LNCAP (cell line): ENCODE results near the gene WDR12.

ENCODE experiments used
- TF ChIP-seq, protein P1 (sequence below): fragments of 450-650 bp; IDR thresholded peaks from 2 replicates; pipeline ENCODE4 v1.5.1; 2017; ENCODE audit warnings: mild to moderate bottlenecking

Gene WDR12

DNA sequence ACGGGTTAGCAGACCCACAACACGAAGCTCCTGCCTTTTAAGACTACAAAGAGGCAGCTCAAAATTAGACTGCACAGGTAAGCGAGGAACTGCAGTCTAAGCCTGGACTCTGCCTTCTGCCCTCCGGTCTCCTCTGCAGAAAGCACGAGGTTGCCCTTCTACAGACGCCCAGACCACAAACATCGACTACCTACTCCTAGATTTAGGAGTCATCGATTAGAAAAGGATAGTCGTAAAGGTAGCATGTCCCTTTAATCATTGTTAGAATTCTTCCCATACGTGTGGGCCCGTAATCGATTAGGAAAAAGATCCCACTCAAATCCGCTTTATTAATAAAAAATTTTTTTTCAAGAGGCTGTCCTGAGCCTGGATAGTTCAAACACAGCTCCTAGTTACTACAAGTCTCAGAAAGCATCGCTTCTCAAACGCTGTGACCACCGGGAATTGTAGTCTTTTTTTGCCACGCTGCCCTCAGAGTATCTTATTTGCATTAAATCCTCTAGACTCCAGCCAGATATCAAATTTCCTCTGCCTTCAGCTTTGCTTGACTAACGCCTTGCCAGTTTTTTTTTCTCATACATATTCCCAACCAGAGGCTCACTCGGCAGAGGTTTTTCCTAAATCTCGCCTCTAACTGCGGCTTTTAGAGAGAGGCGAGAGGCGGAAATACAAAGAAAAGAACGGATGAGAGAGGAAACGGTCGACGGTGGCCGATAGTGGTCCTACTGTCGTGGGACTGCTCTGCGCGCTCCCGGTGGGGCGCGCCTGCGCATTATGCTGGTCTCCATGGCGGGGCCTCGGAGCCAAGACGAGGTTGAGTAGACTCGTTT is at the start of gene WDR12, which contains the start of gene CARF:
Gene WDR12, minus strand, starts transcription at position 162 of the 830 bp plus-strand sequence. CDS start 197 bp downstream, outside the sequence.
Gene CARF, plus strand, starts transcription at position 764 of the 830 bp plus-strand sequence. CDS start 29,628 bp downstream, outside the sequence.
- TF ChIP-seq, protein P1, sequence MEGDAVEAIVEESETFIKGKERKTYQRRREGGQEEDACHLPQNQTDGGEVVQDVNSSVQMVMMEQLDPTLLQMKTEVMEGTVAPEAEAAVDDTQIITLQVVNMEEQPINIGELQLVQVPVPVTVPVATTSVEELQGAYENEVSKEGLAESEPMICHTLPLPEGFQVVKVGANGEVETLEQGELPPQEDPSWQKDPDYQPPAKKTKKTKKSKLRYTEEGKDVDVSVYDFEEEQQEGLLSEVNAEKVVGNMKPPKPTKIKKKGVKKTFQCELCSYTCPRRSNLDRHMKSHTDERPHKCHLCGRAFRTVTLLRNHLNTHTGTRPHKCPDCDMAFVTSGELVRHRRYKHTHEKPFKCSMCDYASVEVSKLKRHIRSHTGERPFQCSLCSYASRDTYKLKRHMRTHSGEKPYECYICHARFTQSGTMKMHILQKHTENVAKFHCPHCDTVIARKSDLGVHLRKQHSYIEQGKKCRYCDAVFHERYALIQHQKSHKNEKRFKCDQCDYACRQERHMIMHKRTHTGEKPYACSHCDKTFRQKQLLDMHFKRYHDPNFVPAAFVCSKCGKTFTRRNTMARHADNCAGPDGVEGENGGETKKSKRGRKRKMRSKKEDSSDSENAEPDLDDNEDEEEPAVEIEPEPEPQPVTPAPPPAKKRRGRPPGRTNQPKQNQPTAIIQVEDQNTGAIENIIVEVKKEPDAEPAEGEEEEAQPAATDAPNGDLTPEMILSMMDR: no peak

DNA sequence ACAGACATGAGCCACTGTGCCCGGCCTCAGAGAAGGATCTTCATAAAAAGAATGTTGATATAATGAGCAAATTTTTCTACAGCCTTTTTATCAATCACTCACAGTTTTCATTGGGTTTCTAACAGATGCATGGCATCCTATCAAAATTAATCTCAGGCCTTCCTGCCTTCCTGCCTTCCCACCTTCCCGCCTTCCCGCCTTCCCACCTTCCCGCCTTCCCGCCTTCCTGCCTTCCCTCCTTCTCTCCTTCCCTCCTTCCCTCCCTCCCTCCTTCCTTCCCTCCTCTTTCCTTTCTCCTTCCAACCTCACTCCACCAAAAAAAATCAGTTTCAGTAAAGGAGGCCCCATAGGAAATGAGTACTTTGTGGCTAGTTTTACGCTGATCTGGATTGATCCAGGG is 49.1 kb upstream of the WDR12 start:
- TF ChIP-seq, protein P1: no peak

GRCh38 chr2:202950592-202950991 is 39.1 kb upstream of the WDR12 start:
- TF ChIP-seq, protein P1: no peak

DNA sequence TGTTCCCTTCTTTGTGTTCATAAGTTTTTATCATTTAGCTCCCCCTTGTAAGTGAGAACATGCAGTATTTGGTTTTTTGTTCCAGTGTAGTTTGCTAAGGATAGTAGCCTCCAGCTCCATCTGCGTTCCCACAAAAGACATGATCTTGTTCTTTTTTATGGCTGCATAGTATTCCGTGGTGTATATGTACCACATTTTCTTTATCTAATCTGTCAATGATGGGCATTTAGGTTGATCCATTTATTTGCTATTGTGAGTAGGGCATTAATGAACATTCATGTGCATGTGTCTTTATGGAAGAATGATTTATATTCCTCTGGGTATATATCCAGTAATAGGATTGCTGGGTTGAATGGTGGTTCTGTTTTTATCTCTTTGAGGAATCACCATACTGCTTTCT is 34.0 kb upstream of the WDR12 start:
- TF ChIP-seq, protein P1: no peak

DNA sequence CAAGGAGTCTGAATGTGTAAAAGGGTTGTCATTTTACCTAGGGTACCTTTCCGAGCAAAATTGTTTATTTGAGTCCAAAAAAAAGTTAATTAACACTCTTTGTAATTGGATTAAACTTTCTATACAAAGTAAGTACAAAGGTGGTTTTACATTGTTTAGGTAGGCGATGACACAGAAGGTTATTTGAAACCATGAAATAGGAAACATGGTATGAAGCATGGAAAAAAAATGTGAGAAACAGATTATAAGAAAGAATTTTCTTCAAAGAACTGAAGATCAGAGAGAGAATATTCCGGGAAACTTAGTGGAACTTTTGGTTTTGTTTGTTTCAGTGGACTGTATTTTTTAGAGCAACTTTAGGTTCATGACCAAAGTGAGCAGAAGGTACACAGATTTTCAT is 33.3 kb upstream of the WDR12 start:
- TF ChIP-seq, protein P1: no peak

- TF ChIP-seq, protein P1: no peak
Observed at GRCh38 chr2:202944408-202944807, 32.9 kb upstream of the WDR12 start.

DNA sequence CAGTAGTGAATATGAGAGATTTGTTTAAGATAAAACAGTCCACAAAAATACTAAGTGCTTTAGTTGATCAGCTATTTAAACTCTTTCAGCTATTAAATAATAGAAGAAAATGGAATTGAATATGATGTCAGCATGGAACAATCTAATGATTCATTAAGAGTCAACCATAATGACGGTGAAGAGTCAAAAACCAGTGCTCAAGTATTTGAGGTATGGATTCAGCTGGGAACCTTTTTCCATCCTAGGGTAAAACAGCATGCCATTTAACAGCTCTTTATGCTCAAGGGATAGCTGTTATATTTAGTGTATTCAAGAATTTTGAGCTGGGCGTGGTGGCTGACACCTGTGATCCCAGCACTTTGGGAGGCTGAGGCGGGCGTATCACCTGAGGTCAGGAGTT is 30.3 kb upstream of the WDR12 start:
- TF ChIP-seq, protein P1: no peak
